Loucy (cell line): ENCODE results near the gene SPHK2.

Source experiments
- CTCF ChIP-seq: fragments of 200-600 bp; sonication (generic); conservative IDR thresholded peaks from 2 replicates; pipeline ENCODE4 v1.5.1; 2014; ENCODE audit warnings: mild to moderate bottlenecking, antibody characterized with exemption, low read length
- EZH2phosphoT487 ChIP-seq: fragments of 200-600 bp; IDR thresholded peaks from 2 replicates; pipeline ENCODE4 v1.6.1; 2018; ENCODE audit warnings: antibody characterized with exemption, mild to moderate bottlenecking, moderate library complexity, borderline replicate concordance

DNA sequence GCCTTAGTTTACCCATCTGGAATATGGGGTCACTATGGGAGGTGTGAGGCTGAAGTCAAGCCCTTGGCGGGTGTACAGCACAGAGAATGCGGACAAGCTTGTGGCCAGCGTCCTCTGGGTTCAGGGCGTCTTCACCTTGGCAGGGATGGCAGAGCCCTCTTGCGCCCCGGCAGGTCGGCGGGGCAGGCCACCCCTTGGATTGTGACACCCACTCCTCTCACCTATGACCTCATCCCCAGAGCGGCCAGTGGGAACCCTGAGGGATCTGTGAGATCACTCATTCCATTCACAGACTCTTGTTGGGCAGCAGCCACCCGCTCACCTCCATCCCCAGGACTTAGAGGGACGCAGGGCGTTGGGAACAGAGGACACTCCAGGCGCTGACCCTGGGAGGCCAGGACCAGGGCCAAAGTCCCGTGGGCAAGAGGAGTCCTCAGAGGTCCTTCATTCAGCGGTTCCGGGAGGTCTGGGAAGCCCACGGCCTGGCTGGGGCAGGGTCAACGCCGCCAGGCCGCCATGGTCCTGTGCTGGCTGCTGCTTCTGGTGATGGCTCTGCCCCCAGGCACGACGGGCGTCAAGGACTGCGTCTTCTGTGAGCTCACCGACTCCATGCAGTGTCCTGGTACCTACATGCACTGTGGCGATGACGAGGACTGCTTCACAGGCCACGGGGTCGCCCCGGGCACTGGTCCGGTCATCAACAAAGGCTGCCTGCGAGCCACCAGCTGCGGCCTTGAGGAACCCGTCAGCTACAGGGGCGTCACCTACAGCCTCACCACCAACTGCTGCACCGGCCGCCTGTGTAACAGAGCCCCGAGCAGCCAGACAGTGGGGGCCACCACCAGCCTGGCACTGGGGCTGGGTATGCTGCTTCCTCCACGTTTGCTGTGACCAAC is 12.6 kb upstream of the SPHK2 start, which contains the start of gene SPACA4:
- TF ChIP-seq CTCF, result no peak
- no peak for TF ChIP-seq EZH2phosphoT487
